Common myeloid progenitor, CD34-positive (primary cell): Measurements from ENCODE around the gene PCBP2.

Source experiments
- CTCF ChIA-PET: fragments of 350-600 bp; sonication (Branson Sonifier 250); formaldehyde crosslinking; loops from one replicate; lab custom pipeline; 2021; ENCODE audit warnings: antibody characterized with exemption; lab: Charles Lee
- POLR2A ChIA-PET: fragments of 350-600 bp; sonication (Branson Sonifier 250); formaldehyde crosslinking; loops from one replicate; lab custom pipeline; 2021; ENCODE audit warnings: antibody characterized with exemption; lab: Charles Lee
- DNase-seq, 3 donors: peaks; one replicate each; pipeline versions ENCODE4 v3.0.0 to v3.0.0-alpha.2; 2013
- H3K27ac ChIP-seq, 2 experiments: 1 replicate in 1 of 2; 2 replicates in 1 of 2; pipeline ENCODE4 v1.7.0; 2013; ENCODE audit warnings: inconsistent platforms in 2 of 2, low read length in 2 of 2, mild to moderate bottlenecking in 2 of 2, low read depth in 1 of 2, moderate library complexity in 1 of 2; ENCODE audit not compliant: severe bottlenecking in 2 of 2, insufficient read depth in 1 of 2, poor library complexity in 1 of 2
- H3K27me3 ChIP-seq, 5 experiments: replicated peaks in 2 of 5; 1 replicate in 3 of 5; 2 replicates in 2 of 5; pipeline versions ENCODE4 v1.6.1 to v1.7.0; 2013; ENCODE audit warnings: low read length in 4 of 5, mild to moderate bottlenecking in 2 of 5, moderate library complexity in 2 of 5, inconsistent platforms in 1 of 5; ENCODE audit not compliant: insufficient read depth in 5 of 5, control insufficient read depth in 4 of 5
- H3K36me3 ChIP-seq, 4 experiments: 1 replicate in 2 of 4; 2 replicates in 2 of 4; pipeline versions ENCODE4 v1.6.1 to v1.7.0; 2013; ENCODE audit warnings: low read length in 3 of 4, control low read depth in 1 of 4, mild to moderate bottlenecking in 1 of 4; ENCODE audit not compliant: control insufficient read depth in 4 of 4, insufficient read depth in 4 of 4
- H3K4me1 ChIP-seq, 4 experiments: 1 replicate in 3 of 4; 2 replicates in 1 of 4; pipeline versions ENCODE4 v1.6.1 to v1.7.1; 2013; ENCODE audit warnings: low read length in 3 of 4, mild to moderate bottlenecking in 3 of 4, control low read depth in 1 of 4, inconsistent platforms in 1 of 4, moderate library complexity in 1 of 4; ENCODE audit not compliant: control insufficient read depth in 4 of 4, insufficient read depth in 4 of 4; ENCODE audit errors: control extremely low read depth in 1 of 4
- H3K4me3 ChIP-seq, 7 experiments: 1 replicate in 4 of 7; 2 replicates in 3 of 7; pipeline versions ENCODE4 v1.5.1 to v1.7.0; 2013; ENCODE audit warnings: mild to moderate bottlenecking in 7 of 7, low read length in 6 of 7, moderate library complexity in 6 of 7, inconsistent platforms in 2 of 7, low read depth in 2 of 7, control low read depth in 1 of 7; ENCODE audit not compliant: insufficient read depth in 4 of 7, control insufficient read depth in 1 of 7; ENCODE audit errors: extremely low read depth in 1 of 7
- H3K9me3 ChIP-seq, 5 experiments: 1 replicate in 4 of 5; 2 replicates in 1 of 5; pipeline versions ENCODE4 v1.6.1 to v1.7.1; 2013; ENCODE audit warnings: low read length in 4 of 5, mild to moderate bottlenecking in 2 of 5, inconsistent platforms in 1 of 5, low read depth in 1 of 5, moderate library complexity in 1 of 5; ENCODE audit not compliant: control insufficient read depth in 4 of 5, insufficient read depth in 2 of 5; ENCODE audit errors: control extremely low read depth in 1 of 5
- WGBS: methylation state at CpG from one replicate; pipeline ENCODE4 v1.1.5; 2013; ENCODE audit not compliant: insufficient coverage; 5-methylcytosine and 5-hydroxymethylcytosine counted together

Gene PCBP2

GRCh38 chr12:53486736-53487487 is 35.0 kb downstream of the PCBP2 start:
- H3K4me3 ChIP-seq = no peak overlapping the region

GRCh38 chr12:53489242-53489864 is 37.5 kb downstream of the PCBP2 start:
- CTCF ChIA-PET = interaction anchor here (0.7 to 4.0 kb wide), 7 partner anchors 11 to 137 kb away, joined by 3 to 26 read pairs (median 6); partner anchors contain the start of gene TARBP2
- POLR2A ChIA-PET = interaction anchor here (2.1 kb wide), 1 partner anchor 12 kb away, joined by 6 read pairs; the partner anchor contains the start of gene TARBP2
- DNase-seq = no peak
- Histone ChIP-seq H3K4me3 (no peak overlapping the region), H3K9me3 (no peaks in the 10 kb centered on the region), H3K27ac (no peak overlapping the region), H3K4me1 (peaks cover 6 to 24% (median 21%) of the 10 kb centered on the region in 4 experiments), H3K36me3 (peaks cover 5 to 33% (median 25%) of the 10 kb centered on the region in 4 experiments), H3K27me3 (no peaks in the 10 kb centered on the region)
- WGBS = 100% methylated on average over 2 of the region's 5 CpGs

More at GRCh38 chr12:53486736-53487487, 35.0 kb downstream of the PCBP2 start:
- Histone ChIP-seq H3K27ac (no peak overlapping the region), H3K27me3 (no peaks in the 10 kb centered on the region), H3K4me1 (peaks cover 0 to 3% (median under 1%) of the 10 kb centered on the region in 4 experiments), H3K36me3 (peaks cover 8 to 57% (median 42%) of the 10 kb centered on the region in 4 experiments), H3K9me3 (no peaks in the 10 kb centered on the region)
- DNase-seq = no peak
- WGBS = 96% methylated on average over 15 of the region's 17 CpGs
- ChIA-PET CTCF (interaction anchor here (1.1 to 1.8 kb wide), 2 partner anchors 13 to 22 kb away, joined by 3 to 6 read pairs; no protein-coding TSS in a partner anchor), POLR2A (interaction anchor here (1.0 kb wide), 1 partner anchor 14 kb away, joined by 3 read pairs; the partner anchor contains the start of gene TARBP2)

- peaks cover 3 to 6% (median 5%) of the 10 kb centered on the region in 4 experiments for H3K36me3 ChIP-seq
- no peak for DNase-seq
- peak overlapping the region in 6 of 7 experiments; percentile 16 to 84 (median 62) for H3K4me3 ChIP-seq
- ChIA-PET CTCF (interaction anchor here (0.9 to 3.4 kb wide), 5 partner anchors 9 to 16 kb away, joined by 3 to 14 read pairs (median 3); partner anchors contain the start of gene TARBP2), POLR2A (interaction anchor here (0.8 to 2.0 kb wide), 3 partner anchors 8 to 15 kb away, joined by 3 to 11 read pairs (median 6); partner anchors contain the start of gene TARBP2)
- 82% methylated on average over 9 of the region's 20 CpGs for WGBS
- H3K27ac ChIP-seq = peak overlapping the region; percentile 58 to 80
- no peaks in the 10 kb centered on the region for H3K27me3 ChIP-seq
- no peaks in the 10 kb centered on the region for H3K9me3 ChIP-seq
- H3K4me1 ChIP-seq = peaks cover 8 to 42% (median 26%) of the 10 kb centered on the region in 4 experiments
Measured at GRCh38 chr12:53492188-53492587, 40.3 kb downstream of the PCBP2 start.

GRCh38 chr12:53492830-53493609 is 41.1 kb downstream of the PCBP2 start:
- DNase-seq = peak; percentile 86 to 91 (median 89)
- Histone ChIP-seq H3K27me3 (no peaks in the 10 kb centered on the region), H3K4me3 (peak overlapping the region; percentile 17 to 84 (median 68)), H3K9me3 (no peaks in the 10 kb centered on the region), H3K27ac (peak overlapping the region; percentile 58 to 80), H3K36me3 (peaks cover 0 to under 1% (median 0%) of the 10 kb centered on the region in 4 experiments), H3K4me1 (peaks cover 8 to 48% (median 26%) of the 10 kb centered on the region in 4 experiments)
- ChIA-PET CTCF (interaction anchor here (0.9 to 3.6 kb wide), 7 partner anchors 9 to 50 kb away, joined by 3 to 14 read pairs (median 3); no protein-coding TSS in a partner anchor), POLR2A (interaction anchor here (1.3 to 2.0 kb wide), 4 partner anchors 7 to 18 kb away, joined by 3 to 11 read pairs (median 8); partner anchors contain the start of gene TARBP2)
- WGBS = 0% methylated on average over 32 of the region's 52 CpGs

- no peaks in the 10 kb centered on the region for H3K36me3 ChIP-seq
- POLR2A ChIA-PET = interaction anchor here (1.3 to 1.9 kb wide), 3 partner anchors 11 to 19 kb away, joined by 3 to 9 read pairs (median 6); no protein-coding TSS in a partner anchor
- peaks cover 8 to 56% (median 32%) of the 10 kb centered on the region in 4 experiments for H3K4me1 ChIP-seq
- CTCF ChIA-PET = interaction anchor here (0.6 to 3.6 kb wide), 7 partner anchors 10 to 197 kb away, joined by 3 to 14 read pairs (median 6); no protein-coding TSS in a partner anchor
- 44% methylated on average over 6 of the region's 11 CpGs for WGBS
- DNase-seq = no peak
- no peaks in the 10 kb centered on the region for H3K9me3 ChIP-seq
- no peaks in the 10 kb centered on the region for H3K27me3 ChIP-seq
- peak overlapping the region; percentile 17 to 84 (median 68) for H3K4me3 ChIP-seq
- peak overlapping the region; percentile 19 to 69 for H3K27ac ChIP-seq
Measured at GRCh38 chr12:53493610-53494391, 41.9 kb downstream of the PCBP2 start.
